Skeletal muscle satellite cell (primary cell): ENCODE results near the gene IKZF1.

ENCODE experiments used
- H3K27me3 ChIP-seq: 2 replicates; pipeline ENCODE4 v1.7.0; 2013; ENCODE audit warnings: low read length; ENCODE audit not compliant: control insufficient read depth, insufficient read depth
- H3K36me3 ChIP-seq: 2 replicates; pipeline ENCODE4 v1.7.0; 2013; ENCODE audit warnings: mild to moderate bottlenecking, control low read depth, low read length; ENCODE audit not compliant: insufficient read depth
- H3K4me1 ChIP-seq: 2 replicates; pipeline ENCODE4 v1.7.0; 2013; ENCODE audit warnings: low read length; ENCODE audit not compliant: control insufficient read depth, insufficient read depth
- H3K4me2 ChIP-seq: 2 replicates; pipeline ENCODE4 v1.7.0; 2013; ENCODE audit warnings: mild to moderate bottlenecking, low read length
- H3K4me3 ChIP-seq: 2 replicates; pipeline ENCODE4 v1.7.0; 2013; ENCODE audit warnings: low read length
- H3K9ac ChIP-seq: 2 replicates; pipeline ENCODE4 v1.7.0; 2013; ENCODE audit warnings: mild to moderate bottlenecking, low read depth, low read length, moderate library complexity
- H3K9me3 ChIP-seq: replicated peaks from 2 replicates; pipeline ENCODE4 v1.7.0; 2013; ENCODE audit warnings: mild to moderate bottlenecking, control low read depth, low read length

IKZF1 gene

DNA sequence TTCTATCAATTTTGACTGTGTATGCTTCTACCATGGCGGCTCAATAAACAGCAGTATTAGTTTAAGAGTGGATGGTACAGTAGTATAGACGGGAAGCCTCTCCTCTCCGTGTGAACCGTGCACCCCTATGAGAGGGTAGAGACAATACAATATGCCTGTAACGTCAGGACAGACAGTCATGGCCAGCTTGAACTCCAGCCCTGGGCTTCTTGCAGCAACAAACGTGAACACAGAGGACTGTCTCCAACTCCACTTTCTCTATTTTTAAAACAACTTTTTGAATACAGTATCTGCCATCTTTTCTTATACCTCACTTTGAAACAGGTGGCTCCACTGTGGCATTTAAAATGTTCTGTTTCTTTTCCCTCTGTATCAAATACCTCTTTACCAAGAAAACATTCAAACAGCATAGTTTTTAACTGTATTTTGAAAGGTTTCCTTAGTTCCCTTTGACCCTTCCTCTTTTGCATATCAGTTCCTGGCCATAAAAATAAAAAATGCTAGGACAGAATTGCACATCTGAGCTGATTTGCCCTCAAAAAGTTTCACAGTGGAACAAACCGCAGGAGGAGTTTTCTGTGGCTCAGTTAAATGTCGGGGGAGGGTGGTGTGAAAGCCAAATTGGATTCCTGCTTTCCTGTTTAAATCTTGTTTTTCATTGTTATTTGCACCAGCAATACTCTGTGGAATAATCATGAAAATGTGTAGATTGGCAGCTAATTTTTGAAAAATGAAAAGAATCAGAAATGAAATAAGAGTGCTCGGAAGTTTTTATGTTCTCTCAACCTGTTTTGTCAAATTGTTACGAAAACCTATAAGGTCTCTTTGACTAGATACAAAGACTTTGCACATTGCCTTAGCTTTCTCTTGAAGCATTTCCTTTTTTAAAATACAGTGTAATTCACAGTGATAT is 8.0 kb downstream of the IKZF1 start:
- Histone ChIP-seq H3K9me3 (no peaks in the 10 kb centered on the region), H3K4me1 (no peaks in the 10 kb centered on the region)

DNA sequence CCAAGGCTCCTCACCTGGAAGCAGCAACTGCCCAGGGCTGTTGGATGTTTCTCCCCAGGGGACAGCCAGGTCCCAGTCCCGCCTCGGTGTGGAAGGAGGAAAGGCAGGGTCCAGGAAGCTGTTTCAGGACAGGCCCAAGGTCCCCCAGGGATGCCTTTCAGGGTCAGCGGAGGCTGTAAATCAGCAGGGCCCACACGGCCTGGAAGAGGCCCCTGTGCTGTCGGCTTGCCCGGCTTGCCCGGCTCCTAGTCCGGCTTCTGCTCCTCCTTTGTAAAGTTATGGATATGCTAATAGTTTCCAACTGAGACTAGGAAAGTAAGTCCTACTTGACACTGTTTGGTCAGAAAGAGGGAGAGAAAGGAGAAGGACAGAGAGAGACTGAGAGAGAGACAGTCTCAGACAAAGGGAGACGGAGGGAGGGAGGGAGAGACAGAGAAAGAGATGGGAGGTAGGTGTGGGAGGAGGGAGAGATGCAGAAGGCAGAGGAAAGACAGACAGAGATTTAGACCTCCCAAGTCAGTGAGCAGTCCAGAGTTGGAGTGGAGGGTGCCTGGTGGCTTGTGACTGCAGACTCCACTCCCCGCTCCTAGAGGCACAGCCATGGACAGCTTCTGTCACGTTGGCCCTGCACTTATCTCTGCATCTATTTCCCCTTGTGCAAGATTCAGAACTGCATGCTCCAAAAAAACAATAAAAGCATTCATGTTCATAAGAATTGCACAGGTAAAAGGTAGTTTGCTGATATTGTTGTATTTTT is 10.5 kb downstream of the IKZF1 start:
- Histone ChIP-seq H3K4me1 (no peaks in the 10 kb centered on the region), H3K9me3 (no peaks in the 10 kb centered on the region), H3K4me2 (no peak overlapping the region), H3K4me3 (no peak overlapping the region), H3K9ac (no peak overlapping the region), H3K27me3 (peaks cover 69% of the 10 kb centered on the region), H3K36me3 (no peaks in the 10 kb centered on the region)

More for the DNA sequence above, 8.0 kb downstream of the IKZF1 start:
- Histone ChIP-seq H3K4me2 (no peak overlapping the region), H3K9ac (no peak overlapping the region), H3K36me3 (no peaks in the 10 kb centered on the region), H3K4me3 (no peak overlapping the region), H3K27me3 (peaks cover 65% of the 10 kb centered on the region)

DNA sequence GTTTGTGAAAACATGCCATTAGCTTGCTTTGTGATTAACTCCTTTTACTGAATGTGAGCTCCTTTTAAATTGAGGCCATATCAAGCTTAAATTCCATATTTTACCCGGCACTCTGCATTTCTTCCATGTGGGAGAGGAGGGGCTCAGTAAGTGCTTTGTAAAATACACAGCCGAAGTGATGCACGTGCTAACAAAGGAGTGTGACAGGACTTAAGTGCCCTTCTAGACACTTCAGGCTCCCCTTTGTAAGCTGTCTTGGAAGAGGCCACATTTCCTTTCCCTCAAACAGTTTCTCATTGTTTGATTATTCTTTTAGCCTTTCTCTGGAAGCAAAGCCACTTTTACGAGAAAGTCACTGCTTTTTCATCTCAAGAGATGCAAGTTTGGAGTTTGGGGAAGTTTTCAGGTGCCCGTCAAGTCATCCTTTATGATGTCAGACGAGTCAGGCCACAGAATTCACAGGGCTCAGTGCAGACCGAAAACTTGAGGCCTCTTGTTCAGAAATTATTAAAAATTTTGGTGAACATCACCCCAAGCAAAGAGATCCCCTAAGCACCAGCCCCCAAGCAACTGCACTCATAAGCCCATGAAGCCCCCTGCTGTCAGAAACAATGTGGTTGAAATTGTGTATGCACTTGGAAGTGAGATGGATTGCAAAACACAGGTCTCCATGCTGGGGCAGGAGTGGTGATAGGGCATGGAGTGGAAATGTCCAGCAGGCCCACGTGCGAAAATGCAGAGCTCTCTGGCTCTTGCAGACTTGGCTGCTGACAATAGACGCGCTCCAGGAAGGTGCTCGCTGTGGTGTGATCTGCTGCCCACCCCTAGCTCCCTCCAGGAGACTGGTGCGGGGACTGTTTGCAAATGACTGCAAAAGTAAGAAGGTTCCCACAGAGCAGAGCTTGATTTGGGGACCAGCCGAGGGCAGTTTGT is 11.5 kb downstream of the IKZF1 start:
- Histone ChIP-seq H3K4me1 (no peaks in the 10 kb centered on the region), H3K9me3 (no peaks in the 10 kb centered on the region), H3K4me3 (no peak overlapping the region), H3K4me2 (no peak overlapping the region), H3K36me3 (no peaks in the 10 kb centered on the region), H3K27me3 (peaks cover 63% of the 10 kb centered on the region), H3K9ac (no peak overlapping the region)

DNA sequence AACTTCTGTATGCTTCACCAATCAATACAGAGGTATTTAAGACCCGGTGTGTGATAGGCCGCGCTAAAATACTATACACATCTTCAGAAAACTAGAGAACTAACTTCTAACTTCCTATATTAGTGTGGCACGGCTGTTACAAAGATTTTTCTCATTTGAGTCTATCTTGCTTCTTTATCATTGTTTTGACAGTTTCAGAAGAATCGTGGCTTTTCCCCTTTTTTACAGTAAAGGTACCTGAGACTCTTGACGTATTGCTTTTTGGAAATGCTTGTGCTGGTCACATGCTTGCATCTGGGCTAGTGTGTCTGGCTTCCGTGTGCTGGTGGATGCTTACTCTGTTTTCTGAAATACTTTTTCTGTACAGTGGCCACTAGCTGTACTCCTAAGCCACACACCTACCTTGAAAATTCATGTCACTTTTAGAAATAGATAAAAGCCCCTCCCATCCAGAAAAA is 12.7 kb downstream of the IKZF1 start:
- no peaks in the 10 kb centered on the region for H3K36me3 ChIP-seq
- no peak overlapping the region for H3K4me2 ChIP-seq
- H3K4me1 ChIP-seq, result no peaks in the 10 kb centered on the region
- H3K27me3 ChIP-seq, result peaks cover 64% of the 10 kb centered on the region
- no peaks in the 10 kb centered on the region for H3K9me3 ChIP-seq
- H3K9ac ChIP-seq, result no peak overlapping the region
- no peak overlapping the region for H3K4me3 ChIP-seq

DNA sequence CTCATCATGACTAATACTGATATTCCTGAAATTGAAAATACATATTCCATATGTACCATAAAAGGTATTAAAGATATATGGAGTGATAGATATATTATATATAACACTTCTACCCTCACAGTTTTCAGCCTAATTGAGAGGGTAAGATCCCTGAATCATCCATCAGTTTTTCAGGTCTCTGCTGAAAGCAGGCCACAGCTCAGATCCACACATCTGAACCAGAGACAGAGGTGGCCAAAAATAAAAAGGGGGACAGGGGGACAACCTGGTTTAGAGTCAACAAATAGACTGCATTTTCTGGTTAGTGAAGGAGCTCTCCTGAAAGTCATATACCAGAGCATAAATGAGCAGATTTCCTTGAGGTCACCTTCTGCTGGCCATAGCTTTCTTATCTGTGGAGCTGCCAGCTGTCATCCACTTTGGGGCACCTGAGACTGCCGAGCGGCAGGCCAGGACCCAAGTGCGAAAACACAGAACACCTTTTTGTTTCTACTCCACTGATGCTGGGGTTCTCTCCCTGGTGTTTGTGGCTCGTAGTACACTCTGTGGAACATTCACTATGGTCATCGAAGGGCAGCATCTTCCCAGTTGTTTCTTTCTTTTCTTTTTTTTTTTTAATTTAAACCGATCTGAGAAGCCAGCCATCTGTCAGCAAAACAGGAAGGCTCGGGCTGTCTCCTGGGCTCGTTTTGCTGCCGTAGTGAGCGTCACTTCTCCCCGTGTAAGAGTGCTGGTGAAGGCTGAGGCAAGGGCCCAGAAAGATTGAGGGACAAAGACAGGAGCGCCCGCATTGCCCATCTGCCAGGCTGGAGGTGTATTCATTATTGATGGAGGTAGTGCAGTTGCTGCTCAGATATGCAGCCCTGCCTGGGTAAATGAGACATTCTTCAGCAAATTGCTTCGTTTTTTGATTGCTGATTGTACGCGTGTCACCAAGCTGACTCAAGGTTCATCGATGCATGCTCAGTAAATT is 13.5 kb downstream of the IKZF1 start:
- Histone ChIP-seq H3K9me3 (no peaks in the 10 kb centered on the region), H3K27me3 (peaks cover 62% of the 10 kb centered on the region), H3K4me3 (no peak overlapping the region), H3K4me1 (no peaks in the 10 kb centered on the region), H3K4me2 (no peak overlapping the region), H3K36me3 (no peaks in the 10 kb centered on the region), H3K9ac (no peak overlapping the region)

DNA sequence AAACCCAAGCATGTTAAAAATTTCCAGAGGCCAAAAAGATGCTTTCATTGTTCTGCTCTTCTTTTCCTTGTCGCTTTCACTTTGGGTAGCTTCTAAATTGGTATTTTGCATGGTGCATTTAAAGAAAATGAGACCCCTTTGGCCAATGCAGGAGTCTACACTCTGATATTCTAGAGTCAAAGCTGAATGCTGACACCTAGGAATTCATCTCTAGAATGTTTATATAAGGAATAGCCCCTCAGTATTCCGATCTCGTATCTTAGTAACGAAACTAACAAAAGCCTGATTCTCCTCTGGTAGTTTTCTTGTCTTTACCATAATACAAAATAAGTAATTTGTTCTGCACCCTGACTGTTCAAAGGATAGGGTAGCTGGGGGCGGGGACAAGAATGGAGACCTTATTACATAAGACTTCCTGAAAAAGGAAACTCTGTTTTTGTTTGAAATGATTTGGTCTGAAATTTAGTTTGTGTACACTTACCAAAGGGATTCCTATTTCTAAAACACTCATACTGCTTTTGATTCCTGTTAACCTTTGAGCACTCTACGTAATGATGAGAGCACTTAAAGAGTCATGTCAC is 17.1 kb downstream of the IKZF1 start:
- no peak overlapping the region for H3K9ac ChIP-seq
- H3K36me3 ChIP-seq, result no peaks in the 10 kb centered on the region
- H3K4me2 ChIP-seq, result no peak overlapping the region
- peaks cover 38% of the 10 kb centered on the region for H3K27me3 ChIP-seq
- H3K4me1 ChIP-seq, result no peaks in the 10 kb centered on the region
- no peaks in the 10 kb centered on the region for H3K9me3 ChIP-seq
- H3K4me3 ChIP-seq, result no peak overlapping the region

DNA sequence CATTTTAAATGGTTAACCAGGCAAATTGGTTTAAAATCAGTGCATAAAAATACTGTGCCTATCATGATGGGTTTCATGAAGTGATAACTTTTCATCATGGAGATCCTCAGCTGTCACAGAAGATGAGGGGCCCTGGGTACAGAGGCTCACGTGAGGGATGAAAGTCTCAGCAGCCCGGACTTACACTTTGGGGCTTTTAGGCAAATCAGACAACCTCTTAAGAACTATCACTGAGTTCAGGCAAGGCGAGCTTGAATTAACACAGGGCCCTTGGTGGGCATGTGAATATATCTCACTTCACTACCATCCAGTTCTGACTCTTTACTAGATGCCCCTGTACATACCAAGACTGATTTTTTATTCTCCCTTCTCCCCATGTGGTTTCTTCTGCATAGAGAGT is 19.6 kb downstream of the IKZF1 start:
- peaks cover 34% of the 10 kb centered on the region for H3K27me3 ChIP-seq
- H3K4me2 ChIP-seq, result no peak overlapping the region
- H3K4me1 ChIP-seq, result no peaks in the 10 kb centered on the region
- H3K4me3 ChIP-seq, result no peak overlapping the region
- no peaks in the 10 kb centered on the region for H3K9me3 ChIP-seq
- H3K9ac ChIP-seq, result no peak overlapping the region
- no peaks in the 10 kb centered on the region for H3K36me3 ChIP-seq

DNA sequence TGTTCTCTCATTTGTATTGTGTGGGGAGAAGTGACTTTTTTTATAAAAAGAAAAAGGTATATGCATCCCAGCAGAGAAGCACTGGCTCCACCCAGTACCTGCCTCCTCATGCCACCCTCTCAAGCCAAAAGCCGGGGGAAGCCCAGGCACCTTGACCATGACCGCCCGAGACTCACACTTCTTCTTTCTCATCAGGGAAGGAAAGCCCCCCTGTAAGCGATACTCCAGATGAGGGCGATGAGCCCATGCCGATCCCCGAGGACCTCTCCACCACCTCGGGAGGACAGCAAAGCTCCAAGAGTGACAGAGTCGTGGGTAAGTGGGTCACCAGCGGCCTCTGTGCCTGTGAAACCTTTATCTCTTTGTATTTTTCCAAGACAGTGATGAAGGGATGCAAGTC is 22.9 kb downstream of the IKZF1 start:
- H3K9ac ChIP-seq, result no peak overlapping the region
- peaks cover 28% of the 10 kb centered on the region for H3K27me3 ChIP-seq
- no peaks in the 10 kb centered on the region for H3K4me1 ChIP-seq
- H3K9me3 ChIP-seq, result no peaks in the 10 kb centered on the region
- no peak overlapping the region for H3K4me3 ChIP-seq
- H3K4me2 ChIP-seq, result no peak overlapping the region
- no peaks in the 10 kb centered on the region for H3K36me3 ChIP-seq

DNA sequence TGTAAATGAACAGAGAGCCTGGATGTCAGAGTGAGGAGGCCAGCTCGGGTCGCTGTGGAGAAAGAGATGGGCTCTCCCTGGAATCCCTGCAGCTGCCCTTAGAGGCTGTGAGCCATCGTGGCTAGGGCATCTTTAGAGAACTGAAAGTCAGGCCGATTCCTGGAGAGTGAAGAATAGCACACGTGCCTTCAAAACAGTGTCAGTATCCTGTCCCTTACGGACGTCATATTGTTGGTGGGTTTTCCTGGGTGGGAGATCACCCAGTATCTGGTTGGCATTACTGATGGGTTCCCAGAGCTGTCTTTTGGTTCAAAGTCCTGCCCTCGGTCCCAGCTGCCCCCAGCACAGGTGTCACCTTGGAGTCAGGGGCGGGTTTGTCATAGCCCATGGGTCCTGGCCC is 25.3 kb downstream of the IKZF1 start:
- H3K36me3 ChIP-seq, result no peaks in the 10 kb centered on the region
- no peaks in the 10 kb centered on the region for H3K4me1 ChIP-seq
- peaks cover 37% of the 10 kb centered on the region for H3K27me3 ChIP-seq
- H3K4me2 ChIP-seq, result no peak overlapping the region
- no peak overlapping the region for H3K9ac ChIP-seq
- no peak overlapping the region for H3K4me3 ChIP-seq
- no peaks in the 10 kb centered on the region for H3K9me3 ChIP-seq

DNA sequence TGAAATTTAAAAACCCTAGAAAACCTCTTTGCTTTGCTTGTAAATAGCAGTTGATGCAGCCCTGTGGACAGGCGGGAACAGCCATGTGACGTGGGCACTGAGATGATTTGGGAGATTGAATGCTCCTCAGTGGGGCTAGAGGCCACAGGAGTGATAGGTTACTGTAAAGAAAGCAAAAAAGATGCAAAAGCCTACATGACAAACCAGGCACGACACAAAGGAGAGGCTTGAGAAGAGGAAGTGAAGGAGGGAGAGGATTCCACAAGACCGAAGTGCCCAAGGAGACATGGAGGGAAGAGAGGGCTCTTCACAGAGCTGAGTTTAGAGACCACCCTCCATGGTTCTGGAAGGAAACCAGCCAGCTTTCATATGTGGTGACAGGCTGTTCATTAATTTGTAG is 25.7 kb downstream of the IKZF1 start:
- no peak overlapping the region for H3K9ac ChIP-seq
- H3K9me3 ChIP-seq, result no peaks in the 10 kb centered on the region
- H3K4me3 ChIP-seq, result no peak overlapping the region
- H3K4me1 ChIP-seq, result no peaks in the 10 kb centered on the region
- no peaks in the 10 kb centered on the region for H3K36me3 ChIP-seq
- no peak overlapping the region for H3K4me2 ChIP-seq
- H3K27me3 ChIP-seq, result peaks cover 37% of the 10 kb centered on the region
